ENCODE data around the gene PCDHGC3.

The PCDHGC3 gene

GRCh38 chr5:141437221-141437620 is 38.5 kb upstream of the PCDHGC3 start:
- TF ChIP-seq, protein P1, sequence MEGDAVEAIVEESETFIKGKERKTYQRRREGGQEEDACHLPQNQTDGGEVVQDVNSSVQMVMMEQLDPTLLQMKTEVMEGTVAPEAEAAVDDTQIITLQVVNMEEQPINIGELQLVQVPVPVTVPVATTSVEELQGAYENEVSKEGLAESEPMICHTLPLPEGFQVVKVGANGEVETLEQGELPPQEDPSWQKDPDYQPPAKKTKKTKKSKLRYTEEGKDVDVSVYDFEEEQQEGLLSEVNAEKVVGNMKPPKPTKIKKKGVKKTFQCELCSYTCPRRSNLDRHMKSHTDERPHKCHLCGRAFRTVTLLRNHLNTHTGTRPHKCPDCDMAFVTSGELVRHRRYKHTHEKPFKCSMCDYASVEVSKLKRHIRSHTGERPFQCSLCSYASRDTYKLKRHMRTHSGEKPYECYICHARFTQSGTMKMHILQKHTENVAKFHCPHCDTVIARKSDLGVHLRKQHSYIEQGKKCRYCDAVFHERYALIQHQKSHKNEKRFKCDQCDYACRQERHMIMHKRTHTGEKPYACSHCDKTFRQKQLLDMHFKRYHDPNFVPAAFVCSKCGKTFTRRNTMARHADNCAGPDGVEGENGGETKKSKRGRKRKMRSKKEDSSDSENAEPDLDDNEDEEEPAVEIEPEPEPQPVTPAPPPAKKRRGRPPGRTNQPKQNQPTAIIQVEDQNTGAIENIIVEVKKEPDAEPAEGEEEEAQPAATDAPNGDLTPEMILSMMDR (conservative IDR thresholded peaks at IDR 0.05; ENCODE audit: low read depth, low read length): no peak
- no peak overlapping the region for H3K4me3 ChIP-seq (ENCODE audit: low read depth, low read length)
- no peak for DNase-seq (ENCODE audit: low read depth)

- DNase-seq (ENCODE audit: low read depth): no peak
- TF ChIP-seq, protein P1 (conservative IDR thresholded peaks at IDR 0.05; ENCODE audit: low read depth, low read length): no peak
- H3K4me3 ChIP-seq (ENCODE audit: low read depth, low read length): no peak overlapping the region
Observed at GRCh38 chr5:141439411-141440141, 36.2 kb upstream of the PCDHGC3 start.

DNA sequence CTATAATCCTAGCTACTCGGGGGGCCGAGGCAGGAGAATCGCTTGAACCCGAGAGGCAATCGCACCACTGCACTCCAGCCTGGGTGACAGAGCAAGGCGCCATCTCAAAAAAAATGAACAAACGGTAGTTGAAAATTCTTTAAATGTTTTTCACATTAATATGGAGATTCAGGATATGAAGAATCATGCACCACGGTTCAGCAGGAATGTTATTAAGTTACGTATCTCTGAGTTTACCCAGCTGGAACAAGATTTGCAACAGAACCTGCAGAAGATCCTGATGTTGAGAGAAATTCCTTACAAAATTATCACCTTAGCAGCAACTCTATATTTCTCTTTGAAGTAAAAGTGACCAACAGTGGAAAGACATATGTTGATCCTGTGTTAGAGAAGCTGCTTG is 35.4 kb upstream of the PCDHGC3 start:
- H3K4me3 ChIP-seq (ENCODE audit: low read depth, low read length): no peak overlapping the region
- TF ChIP-seq, protein P1 (conservative IDR thresholded peaks at IDR 0.05; ENCODE audit: low read depth, low read length): no peak
- no peak for DNase-seq (ENCODE audit: low read depth)

GRCh38 chr5:141441571-141442170 is 34.1 kb upstream of the PCDHGC3 start:
- H3K4me3 ChIP-seq (ENCODE audit: low read depth, low read length): no peak overlapping the region
- TF ChIP-seq, protein P1 (conservative IDR thresholded peaks at IDR 0.05; ENCODE audit: low read depth, low read length): no peak

GRCh38 chr5:141465351-141465750 is 10.4 kb upstream of the PCDHGC3 start:
- H3K4me3 ChIP-seq (ENCODE audit: low read depth, low read length): no peak overlapping the region
- no peak for DNase-seq (ENCODE audit: low read depth)
- TF ChIP-seq, protein P1 (conservative IDR thresholded peaks at IDR 0.05; ENCODE audit: low read depth, low read length): no peak

More at GRCh38 chr5:141441571-141442170, 34.1 kb upstream of the PCDHGC3 start:
- no peak for DNase-seq (ENCODE audit: low read depth)

DNA sequence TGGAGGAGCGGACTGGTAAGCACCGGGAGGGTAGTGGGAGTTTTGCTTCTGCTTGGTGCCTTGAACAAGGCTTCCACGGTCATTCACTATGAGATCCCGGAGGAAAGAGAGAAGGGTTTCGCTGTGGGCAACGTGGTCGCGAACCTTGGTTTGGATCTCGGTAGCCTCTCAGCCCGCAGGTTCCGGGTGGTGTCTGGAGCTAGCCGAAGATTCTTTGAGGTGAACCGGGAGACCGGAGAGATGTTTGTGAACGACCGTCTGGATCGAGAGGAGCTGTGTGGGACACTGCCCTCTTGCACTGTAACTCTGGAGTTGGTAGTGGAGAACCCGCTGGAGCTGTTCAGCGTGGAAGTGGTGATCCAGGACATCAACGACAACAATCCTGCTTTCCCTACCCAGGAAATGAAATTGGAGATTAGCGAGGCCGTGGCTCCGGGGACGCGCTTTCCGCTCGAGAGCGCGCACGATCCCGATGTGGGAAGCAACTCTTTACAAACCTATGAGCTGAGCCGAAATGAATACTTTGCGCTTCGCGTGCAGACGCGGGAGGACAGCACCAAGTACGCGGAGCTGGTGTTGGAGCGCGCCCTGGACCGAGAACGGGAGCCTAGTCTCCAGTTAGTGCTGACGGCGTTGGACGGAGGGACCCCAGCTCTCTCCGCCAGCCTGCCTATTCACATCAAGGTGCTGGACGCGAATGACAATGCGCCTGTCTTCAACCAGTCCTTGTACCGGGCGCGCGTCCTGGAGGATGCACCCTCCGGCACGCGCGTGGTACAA is 556 bp downstream of the PCDHGC3 start:
- peak; percentile 84 for DNase-seq (ENCODE audit: low read depth)
- H3K4me3 ChIP-seq (ENCODE audit: low read depth, low read length): peak overlapping the region; percentile 80
- TF ChIP-seq, protein P1 (conservative IDR thresholded peaks at IDR 0.05; ENCODE audit: low read depth, low read length): no peak

Measured in choroid plexus epithelial cell (primary cell).